Adrenal gland (tissue), 12 donors: ENCODE results near the gene DOCK9. TPM values are rescaled to one million over a fixed set of nuclear protein-coding genes. Genes with fewer than 3 reads are reported as not detected.
"Not testable (repeated sequence)": the region's sequence is repeated elsewhere in the genome, so short reads cannot be mapped to it uniquely, and the experiment has no call there.

Source experiments
- DNase-seq, 7 donors: peaks; one replicate each; pipeline ENCODE4 v3.0.0-alpha.2; 2019 to 2020
- H3K27ac ChIP-seq, 5 donors: fragments of 200-600 bp; sonication (generic) in 4 of 5; 1 replicate in 3 of 5; 2 replicates in 2 of 5; pipeline versions ENCODE4 v1.5.1 to v1.8.0; 2016 to 2020; ENCODE audit warnings: mild to moderate bottlenecking in 1 of 5
- H3K27me3 ChIP-seq: fragments of 200-600 bp; 2 replicates; pipeline ENCODE4 v1.8.0; 2021
- H3K36me3 ChIP-seq, 2 donors: fragments of 200-600 bp; replicated peaks in 1 of 2; 1 replicate in 1 of 2; 2 replicates in 1 of 2; pipeline versions ENCODE4 v1.5.1 to v1.8.0; 2018 to 2022
- H3K4me1 ChIP-seq, 2 donors: fragments of 200-600 bp; replicated peaks in 1 of 2; 1 replicate in 1 of 2; 2 replicates in 1 of 2; pipeline versions ENCODE4 v1.5.1 to v1.8.0; 2018 to 2021
- H3K4me3 ChIP-seq, 4 donors: fragments of 200-600 bp; sonication (generic) in 3 of 4; one replicate each; pipeline ENCODE4 v1.5.1; 2016 to 2018
- H3K9me3 ChIP-seq, 3 donors: fragments of 200-600 bp; sonication (generic) in 1 of 3; replicated peaks in 1 of 3; 1 replicate in 2 of 3; 2 replicates in 1 of 3; pipeline versions ENCODE4 v1.5.1 to v1.8.0; 2016 to 2021
- CTCF ChIP-seq, 6 experiments: fragments of 450-650 bp in 4 of 6; fragments of 200-600 bp in 2 of 6; sonication (generic) in 1 of 6; IDR thresholded peaks; 1 replicate in 5 of 6; 2 replicates in 1 of 6; pipeline versions ENCODE4 v1.5.1 to v1.8.0; 2016 to 2021; ENCODE audit warnings: antibody characterized with exemption in 6 of 6, mild to moderate bottlenecking in 2 of 6, moderate library complexity in 1 of 6
- POLR2A ChIP-seq, 2 donors: fragments of 450-650 bp; IDR thresholded peaks; one replicate each; pipeline ENCODE4 v1.6.1; 2017; ENCODE audit warnings: antibody characterized with exemption in 2 of 2, mild to moderate bottlenecking in 2 of 2, moderate library complexity in 1 of 2
- WGBS, 4 donors: extraction: QIAGEN DNeasy Blood & Tissue Kit in 2 of 4; methylation state at CpG; one replicate each; pipeline versions ENCODE4 v1.1.5 to v1.1.7; 2013 to 2017; 5-methylcytosine and 5-hydroxymethylcytosine counted together
- intact Hi-C, 2 donors: fragments of 100-400 bp; cut with DNase I; formaldehyde crosslinking; loops; one replicate each; pipeline versions ENCODE4 v1.14.1 to v1.15.0; 2022 to 2023
- polyA plus RNA-seq, 3 donors: library from polyadenylated mRNA; stranded (reverse); fragments of 200-250 nt in 2 of 3; fragments of 350-450 nt in 1 of 3; fragmentation: Illumina TruSeq in 1 of 3; extraction: RNeasy Lipid Tissue Mini Kit (QIAGEN cat#74804) in 1 of 3; gene quantifications; one replicate each; pipeline ENCODE4 v1.2.3, GENCODE V29; 2013 to 2014
- total RNA-seq, 9 donors: library from RNA; depleted of rRNA in 4 of 9; stranded (reverse); fragments of >200 nt in 4 of 9; fragments of 120-200 nt in 1 of 9; fragmentation: NEBNext Ultra II Directional in 1 of 9; extraction: Animal tissue kit (Norgen Biotek cat#: 25700) in 1 of 9; gene quantifications; one replicate each; pipeline versions ENCODE4 v1.1.0 to v1.2.4, GENCODE V29; 2013 to 2023
- donor health status: healthy with polysubstance abuse.
- donor health status: Bipolar disorder and iron deficiency.
- donor health status: DM: yes; HTN: yes; CAD: no.
- donor health status: DM: no; HTN: no; CAD: no.
- donor health status: DM: no; HTN: no; CAD: no.
- donor health status: DM: yes; HTN: yes; CAD: no.

Gene DOCK9
- total and polyA plus RNA-seq, 12 donors: 16.2 to 83.4 (median 51.9) TPM

- no peak overlapping the region for H3K4me3 ChIP-seq
- intact Hi-C loops: no loop called here
- WGBS, 4 donors: 56 to 62% (median 57%) methylated on average over 2 of the region's 2 CpGs
- DNase-seq: no peak
- H3K27me3 ChIP-seq: peaks cover 24% of the 10 kb centered on the region
- no peak for TF ChIP-seq POLR2A (IDR thresholded peaks at IDR 0.05)
- no peak overlapping the region for H3K27ac ChIP-seq
- no peaks in the 10 kb centered on the region for H3K9me3 ChIP-seq
- H3K36me3 ChIP-seq: no peaks in the 10 kb centered on the region
- H3K4me1 ChIP-seq: peaks cover 8 to 10% of the 10 kb centered on the region in 2 donors
Measured at GRCh38 chr13:98755116-98755515, 222.7 kb downstream of the DOCK9 start.

- not testable (repeated sequence) for H3K9me3 ChIP-seq
Measured at GRCh38 chr13:98754468-98754867, 223.4 kb downstream of the DOCK9 start.

GRCh38 chr13:98752467-98753290 lies 225.2 kb downstream of the DOCK9 start, which contains the start of gene SLC15A1:
Gene SLC15A1, minus strand, starts transcription at chr13:98752672. Its CDS starts 74 bp downstream, at chr13:98752598.
- no peak for TF ChIP-seq CTCF (IDR thresholded peaks at IDR 0.05)
- TF ChIP-seq POLR2A (IDR thresholded peaks at IDR 0.05): no peak
- intact Hi-C loops: no loop called here
- Histone ChIP-seq H3K4me1 (peaks cover 8 to 10% of the 10 kb centered on the region in 2 donors), H3K36me3 (no peaks in the 10 kb centered on the region), H3K27me3 (peaks cover 24% of the 10 kb centered on the region), H3K4me3 (peak within 1 kb of the TSS in 2 of 4 donors; percentile 19 to 50), H3K9me3 (no peaks in the 10 kb centered on the region), H3K27ac (no peak within 1 kb of the TSS)
- no peak for DNase-seq
- WGBS, 4 donors: 8 to 53% (median 15%) methylated on average over 4 to 59 of the region's 59 CpGs

More at GRCh38 chr13:98754468-98754867, 223.4 kb downstream of the DOCK9 start:
- H3K27ac ChIP-seq, H3K4me3 ChIP-seq, intact Hi-C loops, DNase-seq, H3K4me1 ChIP-seq, H3K36me3 ChIP-seq: not testable (repeated sequence)
- WGBS, 4 donors: 89 to 91% (median 90%) methylated on average over 4 of the region's 4 CpGs
- peaks cover 24% of the 10 kb centered on the region for H3K27me3 ChIP-seq

GRCh38 chr13:98751861-98752466 lies 225.9 kb downstream of the DOCK9 start:
- peaks cover 24% of the 10 kb centered on the region for H3K27me3 ChIP-seq
- peak in 1 of 7 donors; percentile 6 for DNase-seq
- no peak overlapping the region for H3K27ac ChIP-seq
- 4 to 10% (median 6%) methylated on average over 2 to 36 of the region's 36 CpGs for WGBS, 4 donors
- intact Hi-C loops: no loop called here
- no peaks in the 10 kb centered on the region for H3K9me3 ChIP-seq
- peaks cover 8 to 10% of the 10 kb centered on the region in 2 donors for H3K4me1 ChIP-seq
- H3K4me3 ChIP-seq: peak overlapping the region in 2 of 4 donors; percentile 19 to 50
- TF ChIP-seq CTCF (IDR thresholded peaks at IDR 0.05) (no peak), POLR2A (IDR thresholded peaks at IDR 0.05) (no peak)
- H3K36me3 ChIP-seq: no peaks in the 10 kb centered on the region

GRCh38 chr13:98751367-98751782 lies 226.5 kb downstream of the DOCK9 start:
- WGBS, 4 donors: 50 to 66% (median 58%) methylated on average over 6 to 8 of the region's 8 CpGs
- Histone ChIP-seq H3K27ac (no peak overlapping the region), H3K4me3 (no peak overlapping the region), H3K4me1 (peaks cover 8 to 10% of the 10 kb centered on the region in 2 donors), H3K27me3 (peaks cover 24% of the 10 kb centered on the region), H3K9me3 (no peaks in the 10 kb centered on the region), H3K36me3 (no peaks in the 10 kb centered on the region)
- DNase-seq: no peak
- intact Hi-C loops: no loop called here
- TF ChIP-seq CTCF (IDR thresholded peaks at IDR 0.05): no peak
- TF ChIP-seq POLR2A (IDR thresholded peaks at IDR 0.05): no peak
